Endothelial cell (in vitro differentiated cells): Measurements from ENCODE around the gene CAMSAP1. TPM values are rescaled to one million over a fixed set of nuclear protein-coding genes. Genes with fewer than 3 reads are reported as not detected.

Experiments used
- DNase-seq: peaks from one replicate; pipeline ENCODE4 v3.0.0; 2021; ENCODE audit warnings: low spot score
- H3K27ac Mint-ChIP-seq: one replicate; pipeline ENCODE4 v1.8.0; 2021; ENCODE audit warnings: mixed read lengths, inconsistent platforms; ENCODE audit not compliant: unreplicated experiment
- H3K27me3 Mint-ChIP-seq: one replicate; pipeline ENCODE4 v1.8.0; 2021; ENCODE audit warnings: mild to moderate bottlenecking, moderate library complexity, mixed read lengths, inconsistent platforms; ENCODE audit not compliant: unreplicated experiment
- H3K36me3 Mint-ChIP-seq: one replicate; pipeline ENCODE4 v1.8.0; 2021; ENCODE audit warnings: mild to moderate bottlenecking, low read depth, mixed read lengths, inconsistent platforms; ENCODE audit not compliant: unreplicated experiment
- H3K4me1 Mint-ChIP-seq: one replicate; pipeline ENCODE4 v1.8.0; 2021; ENCODE audit warnings: mild to moderate bottlenecking, mixed read lengths, inconsistent platforms; ENCODE audit not compliant: unreplicated experiment
- H3K4me3 Mint-ChIP-seq: one replicate; pipeline ENCODE4 v1.8.0; 2021; ENCODE audit warnings: mild to moderate bottlenecking, mixed read lengths, inconsistent platforms; ENCODE audit not compliant: unreplicated experiment
- H3K9me3 Mint-ChIP-seq: one replicate; pipeline ENCODE4 v1.8.0; 2021; ENCODE audit warnings: mixed read lengths, inconsistent platforms; ENCODE audit not compliant: unreplicated experiment
- total RNA-seq: library from RNA; stranded (reverse); fragmentation: NEBNext Ultra II Directional; extraction: Animal tissue kit (Norgen Biotek cat#: 25700); gene quantifications from one replicate; pipeline ENCODE4 v1.2.1, GENCODE V29; 2021; ENCODE audit not compliant: unreplicated experiment
- TF ChIP-seq, protein P1 (sequence below): fragments of 200-600 bp; sonication (generic); IDR thresholded peaks from one replicate; pipeline ENCODE4 v1.5.0; 2021; ENCODE audit warnings: antibody characterized with exemption; ENCODE audit not compliant: unreplicated experiment

CAMSAP1 gene
- total RNA-seq, 1 donor from 2014 or later: 44.7 TPM

DNA sequence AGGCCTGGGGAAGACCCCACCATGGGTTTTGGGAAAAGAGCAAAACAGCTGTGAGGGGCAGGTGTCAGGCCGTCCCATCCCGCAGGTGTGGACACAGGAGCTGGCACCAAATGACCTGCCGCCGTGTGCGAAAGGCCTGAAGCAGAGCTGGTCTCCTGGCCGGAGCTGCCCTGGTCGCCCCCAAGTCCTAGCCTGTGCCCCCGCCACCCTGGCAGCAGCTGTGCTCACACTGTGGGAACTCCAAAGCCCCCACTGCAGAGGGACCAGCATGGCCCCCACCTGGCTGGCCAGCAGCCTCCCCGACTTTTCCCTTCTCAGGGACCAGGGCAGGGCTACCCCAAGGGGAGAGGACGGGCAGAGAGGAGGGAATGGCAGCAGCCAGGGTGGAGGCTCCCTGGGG is 117.0 kb downstream of the CAMSAP1 start:
- TF ChIP-seq, protein P1, sequence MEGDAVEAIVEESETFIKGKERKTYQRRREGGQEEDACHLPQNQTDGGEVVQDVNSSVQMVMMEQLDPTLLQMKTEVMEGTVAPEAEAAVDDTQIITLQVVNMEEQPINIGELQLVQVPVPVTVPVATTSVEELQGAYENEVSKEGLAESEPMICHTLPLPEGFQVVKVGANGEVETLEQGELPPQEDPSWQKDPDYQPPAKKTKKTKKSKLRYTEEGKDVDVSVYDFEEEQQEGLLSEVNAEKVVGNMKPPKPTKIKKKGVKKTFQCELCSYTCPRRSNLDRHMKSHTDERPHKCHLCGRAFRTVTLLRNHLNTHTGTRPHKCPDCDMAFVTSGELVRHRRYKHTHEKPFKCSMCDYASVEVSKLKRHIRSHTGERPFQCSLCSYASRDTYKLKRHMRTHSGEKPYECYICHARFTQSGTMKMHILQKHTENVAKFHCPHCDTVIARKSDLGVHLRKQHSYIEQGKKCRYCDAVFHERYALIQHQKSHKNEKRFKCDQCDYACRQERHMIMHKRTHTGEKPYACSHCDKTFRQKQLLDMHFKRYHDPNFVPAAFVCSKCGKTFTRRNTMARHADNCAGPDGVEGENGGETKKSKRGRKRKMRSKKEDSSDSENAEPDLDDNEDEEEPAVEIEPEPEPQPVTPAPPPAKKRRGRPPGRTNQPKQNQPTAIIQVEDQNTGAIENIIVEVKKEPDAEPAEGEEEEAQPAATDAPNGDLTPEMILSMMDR: no peak
- no peaks in the 10 kb centered on the region for H3K4me1 Mint-ChIP-seq
- no peak for DNase-seq
- no peaks in the 10 kb centered on the region for H3K36me3 Mint-ChIP-seq
- peaks cover 6% of the 10 kb centered on the region for H3K27me3 Mint-ChIP-seq
- H3K4me3 Mint-ChIP-seq: no peak overlapping the region
- H3K9me3 Mint-ChIP-seq: no peaks in the 10 kb centered on the region
- H3K27ac Mint-ChIP-seq: no peak overlapping the region

- no peaks in the 10 kb centered on the region for H3K9me3 Mint-ChIP-seq
- no peak overlapping the region for H3K4me3 Mint-ChIP-seq
Observed at GRCh38 chr9:135789838-135790291, 117.5 kb downstream of the CAMSAP1 start.

GRCh38 chr9:135788576-135789300 is 118.6 kb downstream of the CAMSAP1 start:
- H3K4me3 Mint-ChIP-seq: no peak overlapping the region
- peaks cover 3% of the 10 kb centered on the region for H3K27me3 Mint-ChIP-seq
- no peaks in the 10 kb centered on the region for H3K4me1 Mint-ChIP-seq
- TF ChIP-seq, protein P1: no peak
- H3K36me3 Mint-ChIP-seq: no peaks in the 10 kb centered on the region
- no peaks in the 10 kb centered on the region for H3K9me3 Mint-ChIP-seq
- no peak overlapping the region for H3K27ac Mint-ChIP-seq
- no peak for DNase-seq

More at GRCh38 chr9:135789838-135790291, 117.5 kb downstream of the CAMSAP1 start:
- no peaks in the 10 kb centered on the region for H3K4me1 Mint-ChIP-seq
- DNase-seq: no peak
- H3K36me3 Mint-ChIP-seq: no peaks in the 10 kb centered on the region
- no peak overlapping the region for H3K27ac Mint-ChIP-seq
- TF ChIP-seq, protein P1: no peak
- H3K27me3 Mint-ChIP-seq: peaks cover 6% of the 10 kb centered on the region

- Mint-ChIP-seq H3K27ac (no peak overlapping the region), H3K4me3 (no peak overlapping the region)
Observed at GRCh38 chr9:135787776-135788575, 119.4 kb downstream of the CAMSAP1 start.

More at GRCh38 chr9:135787776-135788575, 119.4 kb downstream of the CAMSAP1 start:
- no peaks in the 10 kb centered on the region for H3K9me3 Mint-ChIP-seq
- H3K4me1 Mint-ChIP-seq: no peaks in the 10 kb centered on the region
- H3K36me3 Mint-ChIP-seq: no peaks in the 10 kb centered on the region
- peaks cover 3% of the 10 kb centered on the region for H3K27me3 Mint-ChIP-seq
- no peak for DNase-seq
- TF ChIP-seq, protein P1: no peak
